HuH-7.5 (cell line): ENCODE measurements around the gene FMN1.

Experiments
- DNase-seq: peaks from one replicate; pipeline ENCODE4 v3.0.0; 2011; ENCODE audit warnings: low spot score

FMN1 gene

DNA sequence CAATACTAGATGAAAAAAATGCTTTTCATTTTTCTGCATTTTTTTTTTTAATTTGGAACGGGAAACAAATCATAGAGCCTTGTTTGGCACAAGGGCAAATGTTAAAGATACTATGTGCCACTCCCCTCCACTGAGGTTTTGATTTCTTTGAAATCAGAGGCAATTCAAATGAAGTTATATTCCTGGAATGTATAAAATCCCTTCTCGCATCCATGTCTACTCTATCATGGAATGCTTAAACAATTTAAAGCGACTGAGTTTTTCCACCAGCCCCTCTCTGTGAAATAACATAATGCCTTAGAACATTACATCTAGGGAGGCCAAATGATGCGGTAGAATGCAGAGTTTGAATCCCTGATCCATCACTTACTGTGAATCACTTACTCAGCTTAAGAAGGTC, 69.7 kb downstream of the FMN1 start:
- no peak for DNase-seq

GRCh38 chr15:33124279-33124678, 70.2 kb downstream of the FMN1 start:
- DNase-seq = no peak

DNA sequence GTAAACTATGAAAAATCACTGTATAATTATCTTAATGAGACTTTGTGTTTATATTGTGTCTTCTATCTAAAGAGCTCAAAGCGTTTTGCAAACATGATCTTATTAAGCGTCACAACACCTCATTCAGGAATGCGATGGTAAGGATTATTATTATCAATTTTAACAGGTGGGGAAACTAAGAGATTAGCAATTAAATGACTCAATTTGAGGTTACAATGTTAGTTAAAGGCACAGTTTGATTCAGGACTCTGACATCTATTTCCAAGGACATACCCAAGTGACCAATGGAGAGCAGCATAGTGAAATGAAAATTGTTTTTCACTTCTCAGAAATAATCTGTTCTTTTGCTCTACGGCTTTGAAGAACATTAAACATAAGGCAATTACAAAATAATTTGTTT, 74.6 kb downstream of the FMN1 start:
- no peak for DNase-seq

DNA sequence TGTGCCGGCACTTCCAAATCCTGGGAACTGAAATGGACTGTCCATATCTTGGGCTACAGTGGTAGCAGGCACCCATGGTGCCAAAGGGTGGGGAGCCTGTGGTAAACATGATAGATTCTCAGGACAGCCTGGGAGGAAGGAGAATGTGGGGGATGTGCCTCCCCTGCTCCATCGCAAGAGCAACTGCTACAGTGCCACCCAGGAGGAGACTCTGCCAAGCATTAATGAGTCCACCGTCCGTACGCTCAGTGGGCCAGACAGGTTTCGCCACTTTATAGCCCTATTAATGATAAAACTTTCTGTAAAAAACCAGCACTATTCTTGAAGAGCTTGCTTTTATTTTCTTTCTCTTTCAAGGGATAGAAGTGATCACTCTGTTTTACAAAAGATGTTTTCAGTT, 75.2 kb downstream of the FMN1 start:
- no peak for DNase-seq

GRCh38 chr15:33116198-33116597, 78.3 kb downstream of the FMN1 start:
- DNase-seq = no peak

GRCh38 chr15:33115191-33115861, 79.2 kb downstream of the FMN1 start:
- no peak for DNase-seq

DNA sequence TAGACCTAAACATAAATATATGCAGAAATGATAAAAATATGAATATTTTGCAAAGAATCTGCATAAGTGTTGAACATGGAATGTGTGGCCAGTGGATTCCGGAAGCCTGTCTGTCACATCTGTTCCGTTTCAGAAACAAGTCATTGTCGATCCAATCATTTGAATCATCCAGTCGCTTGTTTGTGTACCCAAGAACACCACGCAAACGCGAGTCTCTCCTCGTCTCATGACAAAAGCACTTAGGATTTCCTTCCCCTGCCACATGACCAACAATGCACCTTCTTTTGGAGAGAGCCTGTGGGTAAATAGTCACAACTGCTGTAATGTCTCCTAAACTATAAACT, 80.2 kb downstream of the FMN1 start:
- DNase-seq = no peak

GRCh38 chr15:33113666-33114373, 80.7 kb downstream of the FMN1 start:
- no peak for DNase-seq

GRCh38 chr15:33112541-33113105, 81.9 kb downstream of the FMN1 start:
- no peak for DNase-seq

GRCh38 chr15:33111041-33111451, 83.5 kb downstream of the FMN1 start:
- DNase-seq = no peak

GRCh38 chr15:33109345-33109744, 85.2 kb downstream of the FMN1 start:
- no peak for DNase-seq

DNA sequence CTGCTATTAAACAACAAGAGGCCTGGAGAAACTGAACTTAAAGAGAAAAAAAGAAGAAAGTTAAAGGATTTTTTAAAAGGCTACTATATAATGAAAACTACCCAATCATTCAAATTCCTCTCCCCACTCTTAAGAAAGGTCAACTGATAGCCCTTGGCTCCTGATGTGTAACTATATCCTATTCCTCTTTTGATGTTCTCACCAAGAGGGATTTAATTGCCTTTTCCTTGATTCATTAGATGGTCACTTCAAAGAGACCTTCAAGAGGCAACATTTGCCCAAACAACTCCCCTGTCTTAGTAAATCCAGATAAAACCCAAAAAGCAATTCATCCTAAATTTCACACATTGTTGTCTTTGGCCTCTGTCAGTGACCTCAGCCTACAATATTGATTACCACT, 86.0 kb downstream of the FMN1 start:
- no peak for DNase-seq

- DNase-seq = no peak
Observed at GRCh38 chr15:33107950-33108349, 86.6 kb downstream of the FMN1 start.

- no peak for DNase-seq
Observed at GRCh38 chr15:33104212-33104611, 90.3 kb downstream of the FMN1 start.

GRCh38 chr15:33101036-33101435, 93.5 kb downstream of the FMN1 start:
- DNase-seq = no peak

GRCh38 chr15:33100314-33100713, 94.2 kb downstream of the FMN1 start:
- no peak for DNase-seq

GRCh38 chr15:33099739-33100138, 94.8 kb downstream of the FMN1 start:
- no peak for DNase-seq

GRCh38 chr15:33099213-33099612, 95.3 kb downstream of the FMN1 start:
- no peak for DNase-seq

DNA sequence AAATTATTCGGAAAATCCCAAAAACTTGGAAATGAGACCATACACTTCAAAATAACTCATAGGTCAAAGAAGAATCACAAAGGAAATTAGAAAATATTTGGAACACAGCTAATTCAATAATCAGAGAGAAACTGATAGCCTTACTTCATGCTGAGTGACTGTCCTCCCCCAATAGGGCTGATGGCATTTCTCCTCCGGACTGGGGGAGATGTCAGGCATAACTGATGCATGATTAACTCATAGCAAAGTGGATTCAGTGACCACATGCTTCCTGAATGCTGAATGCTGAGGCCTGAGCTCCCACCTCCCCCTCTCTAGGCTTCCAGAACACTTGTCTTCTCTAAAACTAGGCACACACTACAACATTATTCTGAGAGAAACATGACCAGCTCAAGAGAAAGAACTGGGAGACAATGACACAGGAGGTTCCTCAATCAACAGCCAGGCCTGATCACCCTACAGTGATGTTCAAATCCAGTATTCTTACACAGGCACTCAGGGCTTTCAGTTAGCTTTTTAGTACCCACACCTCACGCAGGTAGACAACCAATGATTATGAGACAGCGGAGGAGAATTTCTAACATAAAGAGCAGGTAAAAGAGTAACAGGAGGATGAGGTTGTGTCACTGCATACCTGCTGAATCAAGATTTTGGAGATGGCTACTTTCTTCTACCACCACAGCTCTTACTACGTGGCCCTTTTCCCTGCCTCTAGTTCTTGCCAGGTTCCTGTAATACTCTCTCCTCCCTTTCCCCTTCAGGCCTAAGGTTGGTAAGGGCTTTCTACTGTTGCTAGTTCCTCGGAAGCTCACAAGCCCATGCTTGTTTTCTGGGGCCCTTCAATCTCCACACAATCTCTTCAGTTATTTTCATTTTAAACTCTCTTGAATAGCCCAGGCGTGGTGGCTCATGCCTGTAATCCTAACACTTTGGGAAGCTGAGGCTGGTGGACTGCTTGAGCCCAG, 96.1 kb downstream of the FMN1 start:
- DNase-seq = no peak

- DNase-seq = no peak
Observed at GRCh38 chr15:33096134-33096533, 98.4 kb downstream of the FMN1 start.

GRCh38 chr15:33095641-33096040, 98.9 kb downstream of the FMN1 start:
- DNase-seq = no peak

DNA sequence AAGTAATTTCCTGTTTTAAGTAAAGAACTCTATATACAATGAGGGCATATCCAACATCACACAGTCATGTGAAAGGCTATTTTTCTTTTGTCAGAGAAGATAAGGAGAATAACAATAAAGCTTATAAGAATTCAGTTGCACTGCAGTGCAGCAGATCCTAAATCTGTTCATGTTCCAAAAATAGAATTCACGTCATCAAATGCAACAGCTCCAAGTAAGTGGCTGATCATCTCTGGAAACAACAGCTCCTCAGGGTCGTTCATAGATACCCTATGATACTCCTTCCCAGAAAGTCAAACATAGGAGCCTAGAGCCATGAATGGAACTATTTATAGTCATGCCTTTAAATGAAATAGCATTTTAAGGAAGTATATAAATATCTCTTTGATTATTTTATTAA, 100.2 kb downstream of the FMN1 start:
- no peak for DNase-seq

DNA sequence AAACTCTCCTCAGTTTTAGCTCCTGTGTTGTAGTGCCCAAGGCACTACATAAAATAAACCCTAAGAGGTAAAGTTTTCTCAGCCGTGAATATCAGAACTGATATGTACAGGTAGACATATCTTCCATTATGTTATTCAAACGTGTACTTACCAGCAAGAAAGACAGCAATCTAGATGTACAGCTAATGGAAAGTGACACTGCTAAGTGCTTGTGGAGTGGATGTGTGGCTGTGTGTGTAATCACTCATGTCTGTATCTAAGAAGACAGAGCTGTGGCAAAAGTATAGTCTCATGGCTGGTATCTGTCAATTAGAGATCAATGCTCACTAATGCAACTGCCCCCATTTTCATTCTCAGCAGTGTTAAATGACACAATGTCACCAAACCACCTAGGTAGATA, 101.3 kb downstream of the FMN1 start:
- no peak for DNase-seq
